Skeletal muscle satellite cell (primary cell): ENCODE measurements around the gene ZXDA. TPM values are rescaled to one million over a fixed set of nuclear protein-coding genes. Genes with fewer than 3 reads are reported as not detected.
"Not testable (repeated sequence)": the region's sequence is repeated elsewhere in the genome, so short reads cannot be mapped to it uniquely, and the experiment has no call there.

ENCODE experiments used
- H3K27me3 ChIP-seq: 2 replicates; pipeline ENCODE4 v1.7.0; 2013; ENCODE audit warnings: low read length; ENCODE audit not compliant: control insufficient read depth, insufficient read depth
- H3K36me3 ChIP-seq: 2 replicates; pipeline ENCODE4 v1.7.0; 2013; ENCODE audit warnings: mild to moderate bottlenecking, control low read depth, low read length; ENCODE audit not compliant: insufficient read depth
- H3K4me1 ChIP-seq: 2 replicates; pipeline ENCODE4 v1.7.0; 2013; ENCODE audit warnings: low read length; ENCODE audit not compliant: control insufficient read depth, insufficient read depth
- H3K4me2 ChIP-seq: 2 replicates; pipeline ENCODE4 v1.7.0; 2013; ENCODE audit warnings: mild to moderate bottlenecking, low read length
- H3K4me3 ChIP-seq: 2 replicates; pipeline ENCODE4 v1.7.0; 2013; ENCODE audit warnings: low read length
- H3K9ac ChIP-seq: 2 replicates; pipeline ENCODE4 v1.7.0; 2013; ENCODE audit warnings: mild to moderate bottlenecking, low read depth, low read length, moderate library complexity
- H3K9me3 ChIP-seq: replicated peaks from 2 replicates; pipeline ENCODE4 v1.7.0; 2013; ENCODE audit warnings: mild to moderate bottlenecking, control low read depth, low read length
- total RNA-seq: library from RNA; depleted of rRNA; stranded (reverse); fragments of >200 nt; gene quantifications from 2 replicates; pipeline ENCODE4 v1.2.3, GENCODE V29; 2012; rRNA removed

ZXDA gene, protein sequence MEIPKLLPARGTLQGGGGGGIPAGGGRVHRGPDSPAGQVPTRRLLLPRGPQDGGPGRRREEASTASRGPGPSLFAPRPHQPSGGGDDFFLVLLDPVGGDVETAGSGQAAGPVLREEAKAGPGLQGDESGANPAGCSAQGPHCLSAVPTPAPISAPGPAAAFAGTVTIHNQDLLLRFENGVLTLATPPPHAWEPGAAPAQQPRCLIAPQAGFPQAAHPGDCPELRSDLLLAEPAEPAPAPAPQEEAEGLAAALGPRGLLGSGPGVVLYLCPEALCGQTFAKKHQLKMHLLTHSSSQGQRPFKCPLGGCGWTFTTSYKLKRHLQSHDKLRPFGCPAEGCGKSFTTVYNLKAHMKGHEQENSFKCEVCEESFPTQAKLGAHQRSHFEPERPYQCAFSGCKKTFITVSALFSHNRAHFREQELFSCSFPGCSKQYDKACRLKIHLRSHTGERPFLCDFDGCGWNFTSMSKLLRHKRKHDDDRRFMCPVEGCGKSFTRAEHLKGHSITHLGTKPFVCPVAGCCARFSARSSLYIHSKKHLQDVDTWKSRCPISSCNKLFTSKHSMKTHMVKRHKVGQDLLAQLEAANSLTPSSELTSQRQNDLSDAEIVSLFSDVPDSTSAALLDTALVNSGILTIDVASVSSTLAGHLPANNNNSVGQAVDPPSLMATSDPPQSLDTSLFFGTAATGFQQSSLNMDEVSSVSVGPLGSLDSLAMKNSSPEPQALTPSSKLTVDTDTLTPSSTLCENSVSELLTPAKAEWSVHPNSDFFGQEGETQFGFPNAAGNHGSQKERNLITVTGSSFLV
- total RNA-seq: 4.1 and 4.6 TPM in 2 replicates

DNA sequence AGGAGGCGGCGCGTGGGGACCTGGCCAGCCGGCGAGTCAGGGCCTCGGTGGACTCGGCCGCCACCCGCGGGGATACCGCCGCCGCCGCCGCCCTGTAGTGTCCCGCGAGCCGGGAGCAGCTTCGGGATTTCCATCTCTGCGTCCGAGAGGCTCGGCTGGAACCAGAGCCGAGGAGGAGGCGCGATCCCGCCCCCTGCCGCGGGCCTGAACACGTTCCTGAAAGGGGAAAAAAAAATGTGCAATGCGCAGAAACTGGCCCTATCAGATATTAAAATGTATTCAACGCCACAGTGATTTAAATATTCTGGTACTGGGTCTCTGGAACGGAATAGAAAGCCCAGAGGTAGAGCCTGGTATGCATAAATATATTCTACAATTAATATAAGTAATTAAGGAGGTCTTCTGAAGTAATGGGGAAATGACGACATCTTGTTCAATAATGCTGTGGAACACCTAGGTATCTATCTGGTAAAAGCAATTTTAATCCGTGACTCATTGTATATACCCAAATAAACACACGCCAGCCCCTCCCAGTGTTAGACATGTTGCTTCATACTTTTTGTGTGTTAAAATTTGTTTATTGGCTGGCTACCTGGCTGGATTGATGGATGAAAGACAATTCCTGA, at the start of gene ZXDA:
Gene ZXDA, minus strand, starts transcription at position 172 of the 626 bp plus-strand sequence. Its CDS starts 38 bp downstream, at position 134.
- Histone ChIP-seq H3K9ac (peak within 1 kb of the TSS; percentile 79), H3K4me3 (peak within 1 kb of the TSS; percentile 69), H3K4me2 (peak within 1 kb of the TSS; percentile 82), H3K4me1 (peaks cover 14% of the 10 kb centered on the region)
- H3K27me3 ChIP-seq, H3K36me3 ChIP-seq, H3K9me3 ChIP-seq: not testable (repeated sequence)

DNA sequence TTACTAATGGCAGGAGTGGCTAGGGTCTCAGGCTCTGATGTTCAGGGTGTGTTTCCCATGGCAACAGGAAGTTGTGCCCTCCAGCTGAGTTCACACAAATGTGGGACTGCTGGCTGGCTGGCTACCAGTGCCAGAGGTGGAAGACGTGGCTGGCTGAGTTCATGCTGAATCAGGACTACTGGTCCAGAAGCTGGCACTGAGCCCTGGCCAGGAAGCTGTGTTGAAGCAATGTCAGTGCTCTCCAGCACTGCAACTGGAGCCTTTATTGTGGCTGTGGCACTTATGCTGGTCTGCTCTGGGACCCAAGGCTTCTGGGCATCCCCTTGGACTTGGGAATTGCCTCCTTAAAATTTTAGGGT, 42.0 kb upstream of the ZXDA start:
- Histone ChIP-seq H3K4me2 (no peak overlapping the region), H3K36me3 (no peaks in the 10 kb centered on the region), H3K27me3 (no peaks in the 10 kb centered on the region), H3K4me1 (no peaks in the 10 kb centered on the region), H3K4me3 (no peak overlapping the region), H3K9me3 (no peaks in the 10 kb centered on the region), H3K9ac (no peak overlapping the region)

DNA sequence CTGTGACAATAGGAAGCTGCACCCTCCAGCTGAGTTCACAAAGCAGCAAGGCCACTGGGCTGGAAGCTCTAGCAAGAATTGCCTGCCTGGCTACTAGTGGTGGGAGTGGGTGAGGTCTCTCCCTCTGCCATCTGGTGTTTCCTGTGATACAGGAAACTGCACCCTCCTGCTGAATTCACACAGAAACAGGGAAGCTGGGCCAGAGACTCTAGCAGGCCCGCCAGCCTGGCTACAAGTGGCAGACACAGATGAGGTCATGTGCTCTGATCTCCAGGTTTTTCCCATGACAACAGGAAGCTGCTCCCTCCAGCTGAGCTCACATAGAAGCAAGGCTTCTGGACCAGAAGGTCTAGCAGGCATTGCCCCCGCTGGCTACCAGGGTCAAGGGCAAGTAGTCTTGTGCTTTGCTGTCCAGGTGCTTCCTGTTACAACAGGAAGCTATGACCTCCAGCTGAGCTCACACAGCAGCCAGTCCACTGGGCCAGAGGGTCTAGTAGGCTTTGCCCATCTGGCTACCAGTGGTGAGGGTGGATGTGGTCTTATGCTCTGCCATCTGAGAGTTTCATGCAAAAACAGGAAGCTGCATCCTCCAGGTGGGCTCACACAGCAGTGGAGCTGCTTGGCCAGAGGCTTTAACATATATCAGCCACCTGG, 41.5 kb upstream of the ZXDA start:
- Histone ChIP-seq H3K4me3 (no peak overlapping the region), H3K27me3 (no peaks in the 10 kb centered on the region), H3K9ac (no peak overlapping the region)

DNA sequence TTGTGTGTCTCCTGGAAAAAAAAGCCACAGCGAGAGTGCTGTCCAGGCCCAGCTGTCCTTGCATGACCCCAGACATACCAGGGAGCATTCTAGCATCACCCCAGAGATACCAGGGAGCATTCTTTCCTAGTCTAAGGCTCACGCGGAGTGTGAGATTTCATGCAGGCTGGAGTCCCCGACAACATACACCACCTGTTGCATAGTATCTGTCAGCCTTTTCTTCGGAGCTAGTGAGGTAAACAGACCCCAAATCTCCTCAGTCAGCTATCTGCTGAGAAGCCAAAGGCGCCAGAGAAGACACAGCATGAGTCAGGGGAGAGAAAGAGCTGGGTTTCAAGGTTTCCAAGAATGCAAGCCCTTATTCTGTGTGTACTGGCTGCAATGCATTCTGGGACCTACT, 23.1 kb upstream of the ZXDA start:
- Histone ChIP-seq H3K9ac (no peak overlapping the region), H3K36me3 (no peaks in the 10 kb centered on the region), H3K4me2 (no peak overlapping the region), H3K4me3 (no peak overlapping the region), H3K9me3 (no peaks in the 10 kb centered on the region), H3K27me3 (no peaks in the 10 kb centered on the region), H3K4me1 (no peaks in the 10 kb centered on the region)

More for the DNA sequence above, 41.5 kb upstream of the ZXDA start:
- Histone ChIP-seq H3K9me3 (no peaks in the 10 kb centered on the region), H3K4me2 (no peak overlapping the region), H3K36me3 (no peaks in the 10 kb centered on the region), H3K4me1 (no peaks in the 10 kb centered on the region)

DNA sequence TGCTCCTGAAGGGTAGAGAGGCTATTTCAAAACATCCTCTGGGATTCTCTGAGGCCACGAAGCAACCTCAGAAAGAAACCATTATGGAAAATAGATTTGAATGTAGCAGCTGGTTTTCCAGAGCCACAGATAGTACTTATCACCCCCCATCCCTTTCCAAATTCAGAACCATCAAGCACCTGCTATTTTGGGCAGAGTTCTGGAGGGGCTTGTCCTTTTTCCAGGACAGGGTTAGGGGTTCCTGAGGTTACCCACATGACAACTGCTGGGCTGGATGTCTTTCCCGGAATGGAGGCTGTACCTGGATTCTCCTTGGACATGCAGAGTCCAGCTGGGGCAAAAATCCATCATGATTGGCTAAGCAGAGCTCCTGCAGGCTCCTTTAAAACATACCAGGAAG, 22.0 kb upstream of the ZXDA start:
- H3K4me3 ChIP-seq: no peak overlapping the region
- no peaks in the 10 kb centered on the region for H3K4me1 ChIP-seq

DNA sequence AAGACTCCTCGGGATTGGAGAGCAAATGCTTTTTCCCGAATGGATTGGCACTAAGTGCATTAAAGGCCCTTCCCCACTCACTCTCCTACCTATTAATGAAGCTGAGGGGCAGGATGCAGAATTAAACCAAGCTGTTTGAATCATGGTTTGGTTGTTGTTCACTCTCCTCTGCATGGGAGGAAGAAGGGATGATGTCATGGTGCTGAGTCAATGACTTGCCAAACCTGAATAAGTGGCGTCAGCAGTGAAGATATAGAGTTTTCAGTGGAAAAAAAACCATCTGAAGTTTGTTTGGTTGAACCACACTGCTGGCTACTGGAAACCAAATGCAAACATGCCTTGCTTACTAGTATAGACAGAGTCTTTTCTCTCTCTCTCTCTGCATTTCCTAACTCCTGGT, 19.8 kb upstream of the ZXDA start:
- H3K4me2 ChIP-seq: no peak overlapping the region
- H3K27me3 ChIP-seq: no peaks in the 10 kb centered on the region
- no peaks in the 10 kb centered on the region for H3K4me1 ChIP-seq
- H3K9ac ChIP-seq: no peak overlapping the region
- no peak overlapping the region for H3K4me3 ChIP-seq
- no peaks in the 10 kb centered on the region for H3K36me3 ChIP-seq
- H3K9me3 ChIP-seq: no peaks in the 10 kb centered on the region

More for the DNA sequence above, 22.0 kb upstream of the ZXDA start:
- Histone ChIP-seq H3K27me3 (no peaks in the 10 kb centered on the region), H3K9me3 (no peaks in the 10 kb centered on the region), H3K36me3 (no peaks in the 10 kb centered on the region), H3K9ac (no peak overlapping the region), H3K4me2 (no peak overlapping the region)

DNA sequence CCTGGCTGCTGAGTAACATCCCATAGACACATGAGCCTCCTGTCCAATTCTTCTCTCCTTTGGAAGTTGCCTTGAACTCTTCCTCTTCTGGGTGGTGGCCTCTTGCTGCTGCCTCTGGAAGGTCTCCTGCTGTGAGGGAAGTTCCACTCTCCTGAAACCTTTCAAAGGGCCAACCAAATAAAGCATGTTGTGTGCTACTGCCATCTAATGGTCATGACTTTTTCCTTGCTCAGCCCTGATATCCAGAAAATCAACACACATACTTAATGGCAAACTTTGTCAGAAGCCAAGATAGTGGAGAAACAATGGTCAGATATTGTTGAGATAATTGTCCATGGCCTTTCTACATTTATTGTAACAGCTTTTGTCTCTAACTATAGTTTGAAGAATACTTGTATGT, 19.1 kb upstream of the ZXDA start:
- no peaks in the 10 kb centered on the region for H3K9me3 ChIP-seq
- no peaks in the 10 kb centered on the region for H3K4me1 ChIP-seq
- no peak overlapping the region for H3K4me3 ChIP-seq
- no peak overlapping the region for H3K4me2 ChIP-seq
- no peak overlapping the region for H3K9ac ChIP-seq
- H3K27me3 ChIP-seq: no peaks in the 10 kb centered on the region
- H3K36me3 ChIP-seq: no peaks in the 10 kb centered on the region

DNA sequence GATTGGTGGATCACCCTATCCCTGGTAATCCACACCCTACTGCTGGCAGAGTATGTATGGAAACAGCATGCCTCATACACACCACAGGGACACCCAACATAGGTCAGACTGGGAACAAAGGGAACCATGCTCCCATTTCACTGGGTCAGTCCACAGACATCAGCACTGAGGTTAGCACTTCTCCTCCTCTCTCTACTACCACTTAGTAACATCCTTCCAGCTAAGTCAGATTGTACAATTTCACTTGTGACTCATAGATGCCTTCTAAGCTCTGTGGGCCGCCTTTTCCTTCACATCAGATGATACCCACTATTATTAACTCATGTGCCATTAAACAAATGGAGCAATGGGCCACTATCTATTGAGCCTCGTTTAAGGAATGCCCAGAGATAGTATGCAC, 15.5 kb upstream of the ZXDA start:
- Histone ChIP-seq H3K4me1 (no peaks in the 10 kb centered on the region), H3K27me3 (peaks cover 9% of the 10 kb centered on the region), H3K4me3 (no peak overlapping the region), H3K36me3 (no peaks in the 10 kb centered on the region), H3K4me2 (no peak overlapping the region), H3K9me3 (no peaks in the 10 kb centered on the region), H3K9ac (no peak overlapping the region)

DNA sequence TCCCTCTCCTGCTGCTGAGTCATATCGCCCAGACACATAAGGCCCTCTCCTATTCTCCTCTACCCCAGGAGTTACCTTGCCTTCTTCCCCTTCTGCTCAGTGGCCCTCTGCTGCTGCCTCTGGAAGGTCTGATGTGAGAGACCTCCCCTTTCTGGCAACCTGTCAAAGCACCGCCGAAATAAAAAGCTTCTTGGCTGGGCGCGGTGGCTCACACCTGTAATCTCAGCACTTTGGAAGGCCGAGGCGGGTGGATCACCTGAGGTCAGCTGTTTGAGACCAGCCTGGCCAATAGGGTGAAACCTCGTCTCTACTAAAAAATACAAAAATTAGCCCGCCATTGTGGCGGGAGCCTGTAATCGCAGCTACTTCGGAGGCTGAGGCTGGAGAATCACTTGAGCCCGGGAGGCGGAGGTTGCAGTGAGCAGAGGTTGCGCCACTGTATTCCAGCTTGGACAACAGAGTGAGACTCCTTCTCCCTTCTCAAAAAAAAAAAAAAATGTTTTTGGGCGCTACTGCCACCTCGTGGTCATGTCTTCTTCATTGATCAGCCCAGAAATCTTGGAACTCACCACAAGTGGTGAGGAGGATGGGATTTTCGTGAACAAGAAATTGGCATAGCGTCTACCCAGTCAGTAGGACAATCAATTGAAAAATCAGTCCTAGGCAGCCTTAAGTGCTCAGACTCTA, 8.6 kb upstream of the ZXDA start:
- Histone ChIP-seq H3K4me2 (no peak overlapping the region), H3K27me3 (peaks cover 9% of the 10 kb centered on the region), H3K4me3 (no peak overlapping the region), H3K36me3 (no peaks in the 10 kb centered on the region), H3K9me3 (no peaks in the 10 kb centered on the region), H3K4me1 (no peaks in the 10 kb centered on the region), H3K9ac (no peak overlapping the region)

DNA sequence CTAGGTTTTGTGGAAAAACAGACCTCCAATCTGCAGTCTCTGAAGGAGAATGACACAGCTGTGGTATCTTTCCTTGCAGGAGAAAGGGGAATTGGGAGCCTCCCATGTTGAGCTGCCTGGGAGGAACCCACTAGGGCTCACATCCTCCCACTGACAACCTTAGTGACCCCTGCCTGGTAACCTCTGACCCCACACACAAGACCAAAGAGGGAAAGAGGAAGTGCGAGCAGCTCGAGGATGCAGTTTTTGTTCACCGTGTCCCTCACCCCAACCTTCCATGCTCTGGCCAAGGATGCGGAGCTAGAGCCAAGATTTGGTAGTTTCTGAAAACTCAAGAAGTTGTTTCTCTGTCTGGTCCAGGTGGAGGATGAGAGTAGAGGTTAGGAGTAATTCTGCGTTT, 5.4 kb upstream of the ZXDA start:
- H3K36me3 ChIP-seq: no peaks in the 10 kb centered on the region
- no peaks in the 10 kb centered on the region for H3K27me3 ChIP-seq
- H3K4me3 ChIP-seq: no peak overlapping the region
- no peak overlapping the region for H3K9ac ChIP-seq
- no peaks in the 10 kb centered on the region for H3K9me3 ChIP-seq
- H3K4me1 ChIP-seq: peaks cover 3% of the 10 kb centered on the region
- no peak overlapping the region for H3K4me2 ChIP-seq
